Activated CD8-positive, alpha-beta memory T cell treated with anti-CD3 and anti-CD28 coated beads, Interleukin-2, amount 50 U/mL, for 24 hours (primary cell): ENCODE measurements around the gene AGMAT.

Experiments used
- DNase-seq: peaks from one replicate; pipeline ENCODE4 v3.0.0-alpha.2; 2020; ENCODE audit errors: extremely low read depth

The AGMAT gene

GRCh38 chr1:15584489-15585363, at the start of gene AGMAT:
Gene AGMAT (minus strand): TSS chr1:15585051. CDS start chr1:15584967, 84 bp downstream.
- no peak for DNase-seq

DNA sequence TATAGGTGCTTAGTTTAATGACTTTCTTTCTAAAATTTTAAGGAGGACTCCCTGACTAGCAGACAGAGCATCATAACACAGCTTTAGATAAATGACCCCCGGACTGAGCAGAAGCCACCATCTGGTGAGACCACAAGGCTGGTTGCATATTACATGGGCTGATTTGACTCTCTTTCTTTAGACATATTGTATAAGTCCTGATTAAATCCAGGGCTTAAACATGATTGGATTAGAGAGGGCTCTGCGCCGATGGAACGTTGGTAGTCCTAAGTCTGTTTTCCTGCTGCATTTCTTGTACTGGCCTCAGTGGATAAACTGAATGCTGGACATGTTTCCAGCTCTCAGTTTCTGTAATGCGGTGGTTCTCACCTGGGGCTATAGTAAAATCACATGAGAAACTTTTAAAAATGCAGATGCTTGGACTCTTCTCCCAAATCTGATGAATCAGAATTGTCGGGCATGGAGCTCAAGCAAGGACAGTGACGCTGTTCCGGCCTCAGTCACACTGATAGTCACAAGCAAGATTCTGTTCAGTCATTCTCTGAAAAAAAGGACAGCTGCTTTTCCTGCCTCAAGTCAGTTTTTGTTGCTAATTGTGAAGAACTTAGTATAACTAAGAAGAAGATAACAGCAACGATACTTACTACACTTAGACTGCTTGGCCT, 49.0 kb upstream of the AGMAT start:
- no peak for DNase-seq

- no peak for DNase-seq
These were observed 43.2 kb upstream of the AGMAT start for GRCh38 chr1:15628003-15628402.

DNA sequence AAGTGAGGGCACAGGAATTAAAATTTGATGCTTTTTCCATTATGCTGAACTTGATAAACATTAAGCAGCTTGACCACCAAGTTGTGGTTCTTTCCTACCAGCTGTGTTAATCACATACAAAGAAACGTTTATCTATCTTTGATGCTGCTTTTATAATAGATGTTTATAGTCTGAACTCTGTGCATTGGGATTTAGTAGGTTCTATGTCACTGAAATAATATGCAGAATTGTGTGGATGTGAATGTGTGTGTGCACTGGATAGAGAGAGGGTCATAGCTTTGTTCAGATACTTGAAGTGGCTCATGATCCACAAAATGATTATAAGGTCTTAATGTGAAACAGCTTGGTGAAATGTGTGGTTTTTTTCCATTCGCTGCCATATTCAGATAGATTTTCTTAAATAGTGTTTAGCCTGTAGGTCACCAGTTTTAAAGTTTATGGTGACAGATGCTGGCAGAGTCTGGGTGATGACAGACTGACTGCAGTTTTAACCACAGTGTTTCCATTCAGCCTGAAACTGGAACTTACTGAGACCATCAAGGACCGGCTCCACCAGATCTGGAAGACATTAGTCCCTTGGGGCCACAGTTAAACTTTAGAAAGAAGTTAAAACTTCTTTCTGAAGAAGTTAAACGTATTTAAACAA, 42.6 kb upstream of the AGMAT start:
- no peak for DNase-seq

GRCh38 chr1:15626269-15626950, 41.6 kb upstream of the AGMAT start:
- no peak for DNase-seq

DNA sequence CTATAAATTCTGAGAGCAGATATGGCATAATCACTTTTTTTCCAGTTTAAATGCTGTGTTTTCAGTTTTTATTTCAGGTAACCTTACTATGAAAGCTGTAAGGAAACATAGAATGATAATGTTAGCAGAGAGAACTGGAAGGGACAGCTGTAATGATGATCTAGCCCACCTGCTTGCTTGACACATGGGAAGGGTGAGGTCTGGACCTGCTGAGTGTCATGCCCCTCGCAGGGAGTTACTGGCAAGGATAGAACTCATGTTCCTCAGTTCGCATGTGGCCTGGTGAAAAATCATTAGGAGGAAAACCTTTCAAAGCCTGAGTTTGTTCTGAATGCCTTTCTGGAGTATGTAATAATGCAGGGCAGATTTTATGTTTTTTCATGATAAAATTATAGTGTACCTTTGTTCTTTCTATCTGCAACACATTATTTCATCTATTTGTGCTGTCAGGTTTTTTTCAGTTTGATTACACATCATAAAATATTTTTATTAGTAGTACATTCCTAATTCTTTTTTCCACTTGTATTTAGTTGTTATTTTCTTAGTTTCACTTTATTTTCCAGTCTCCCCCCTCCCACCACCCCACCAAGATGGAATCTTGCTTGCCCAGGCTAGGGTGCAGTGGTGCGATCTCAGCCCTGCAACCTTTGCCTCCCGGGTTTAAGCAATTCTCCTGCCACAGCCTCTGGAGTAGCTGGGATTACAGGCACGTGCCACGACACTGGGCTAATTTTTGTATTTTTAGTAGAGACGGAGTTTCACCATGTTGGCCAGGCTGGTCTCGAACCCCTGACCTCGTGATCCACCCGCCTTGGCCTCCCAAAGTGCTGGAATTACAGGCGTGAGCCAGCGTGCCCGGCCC, 40.4 kb upstream of the AGMAT start:
- DNase-seq = no peak

DNA sequence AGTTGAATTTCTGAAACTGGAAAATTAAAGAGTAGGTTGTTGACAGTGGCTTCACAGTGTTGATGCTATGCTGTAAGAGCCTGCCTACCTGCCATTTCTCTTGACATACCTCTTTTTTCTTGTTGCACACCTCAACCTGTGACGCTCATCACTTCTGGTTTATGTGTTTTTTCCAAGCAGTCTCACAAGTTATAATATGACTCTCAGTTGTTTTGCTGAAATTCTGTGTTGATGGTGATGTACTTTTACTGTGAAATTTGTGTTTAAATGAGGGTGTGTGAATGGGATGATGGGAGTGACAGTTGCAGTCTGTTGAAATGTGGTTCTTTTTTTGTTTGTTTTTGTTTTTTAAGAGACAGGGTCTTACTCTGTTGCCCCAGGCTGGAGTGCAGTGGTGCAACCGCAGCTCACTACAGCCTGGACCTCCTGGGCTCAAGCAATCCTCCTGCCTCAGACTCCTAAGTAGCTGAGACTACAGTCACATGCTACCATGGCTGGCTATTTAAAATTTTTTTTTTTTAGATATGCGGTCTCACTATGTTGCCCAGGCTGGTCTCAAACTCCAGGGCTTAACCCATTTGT, 39.4 kb upstream of the AGMAT start:
- DNase-seq = no peak

DNA sequence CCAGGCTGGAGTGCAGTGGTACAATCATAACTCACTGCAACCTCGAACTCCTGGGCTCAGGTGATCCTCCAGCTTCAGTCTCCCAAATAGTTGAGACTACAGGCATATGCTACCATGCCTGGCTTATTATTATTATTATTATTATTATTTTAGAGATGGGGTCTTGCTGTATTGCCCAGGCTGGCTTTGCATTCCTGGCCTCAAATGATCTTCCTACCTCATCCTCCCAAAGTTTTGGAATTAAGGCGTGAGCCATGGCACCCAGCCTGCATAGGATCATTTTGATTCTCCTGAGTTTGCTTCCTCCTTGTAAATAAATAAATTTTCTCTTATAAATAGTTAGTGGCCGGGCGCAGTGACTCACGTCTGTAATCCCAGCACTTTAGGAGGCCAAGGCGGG, 38.6 kb upstream of the AGMAT start:
- no peak for DNase-seq

DNA sequence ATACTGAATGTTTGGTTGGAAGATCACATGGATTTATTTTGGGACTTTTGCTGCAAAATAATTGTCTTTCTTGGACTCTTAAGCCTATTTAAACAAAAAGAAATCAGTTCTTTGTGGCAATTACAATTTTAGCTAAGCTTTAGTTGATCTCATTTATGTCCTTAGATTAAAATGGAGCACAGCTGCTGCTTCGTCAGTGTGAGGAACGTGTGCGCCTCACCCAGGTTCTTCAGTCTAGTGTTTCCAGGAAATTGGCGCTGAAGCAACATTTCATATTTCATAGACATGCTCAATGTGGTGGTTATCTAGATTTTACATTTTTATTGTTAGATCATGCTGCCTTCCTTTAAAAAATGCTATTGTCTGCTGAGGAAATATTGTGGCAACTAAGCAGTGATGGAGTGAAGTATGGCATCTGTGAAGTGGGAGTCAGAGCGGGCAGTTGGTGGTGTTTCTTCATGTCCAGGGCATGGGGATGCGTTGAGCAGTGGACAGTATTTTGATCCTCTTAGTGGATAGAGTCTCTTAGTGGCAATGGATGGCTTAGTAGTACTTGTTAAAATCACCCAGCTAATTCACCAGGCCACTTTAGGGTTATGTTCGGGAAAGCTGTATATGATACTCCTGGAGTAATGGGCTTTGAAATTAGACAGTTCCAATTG, 38.0 kb upstream of the AGMAT start:
- DNase-seq = no peak

- DNase-seq = no peak
These were observed 37.1 kb upstream of the AGMAT start for GRCh38 chr1:15621975-15622374.

DNA sequence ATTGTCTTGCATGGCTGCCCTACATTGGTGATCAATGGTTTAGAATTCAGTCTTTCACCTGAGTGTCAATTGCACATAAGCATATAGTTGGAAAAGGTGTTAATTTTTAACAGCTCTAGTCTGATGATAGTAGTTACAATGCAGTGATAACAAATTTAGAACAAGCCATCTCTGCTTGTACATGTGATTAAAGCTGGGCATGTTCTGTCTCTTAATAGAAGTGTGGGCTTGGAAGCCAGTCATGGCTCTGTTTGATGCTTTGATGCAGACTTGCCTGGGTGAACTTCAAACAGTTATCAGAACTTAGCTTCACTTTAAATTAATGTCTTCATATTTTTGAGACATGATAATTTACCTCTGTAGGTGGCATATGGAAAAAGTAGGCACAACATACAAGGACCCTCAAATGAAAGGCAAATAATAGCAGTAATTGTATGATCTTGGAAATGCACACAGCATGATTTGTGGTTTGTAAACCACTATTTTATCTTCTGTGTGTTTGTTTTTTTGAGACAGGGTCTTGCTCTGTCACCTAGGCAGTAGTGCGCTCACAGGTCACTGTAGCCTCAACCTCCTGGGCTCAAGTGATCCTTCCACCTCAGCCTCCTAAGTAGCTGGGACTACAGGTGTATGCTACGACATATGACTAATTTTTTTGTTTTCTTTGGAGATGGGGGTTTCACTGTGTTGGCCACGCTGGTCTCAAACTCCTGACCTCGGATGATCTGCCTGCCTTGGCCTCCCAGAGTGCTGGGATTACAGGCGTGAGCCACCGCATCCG, 36.2 kb upstream of the AGMAT start:
- no peak for DNase-seq

- no peak for DNase-seq
These were observed 35.3 kb upstream of the AGMAT start for GRCh38 chr1:15620155-15620545.

DNA sequence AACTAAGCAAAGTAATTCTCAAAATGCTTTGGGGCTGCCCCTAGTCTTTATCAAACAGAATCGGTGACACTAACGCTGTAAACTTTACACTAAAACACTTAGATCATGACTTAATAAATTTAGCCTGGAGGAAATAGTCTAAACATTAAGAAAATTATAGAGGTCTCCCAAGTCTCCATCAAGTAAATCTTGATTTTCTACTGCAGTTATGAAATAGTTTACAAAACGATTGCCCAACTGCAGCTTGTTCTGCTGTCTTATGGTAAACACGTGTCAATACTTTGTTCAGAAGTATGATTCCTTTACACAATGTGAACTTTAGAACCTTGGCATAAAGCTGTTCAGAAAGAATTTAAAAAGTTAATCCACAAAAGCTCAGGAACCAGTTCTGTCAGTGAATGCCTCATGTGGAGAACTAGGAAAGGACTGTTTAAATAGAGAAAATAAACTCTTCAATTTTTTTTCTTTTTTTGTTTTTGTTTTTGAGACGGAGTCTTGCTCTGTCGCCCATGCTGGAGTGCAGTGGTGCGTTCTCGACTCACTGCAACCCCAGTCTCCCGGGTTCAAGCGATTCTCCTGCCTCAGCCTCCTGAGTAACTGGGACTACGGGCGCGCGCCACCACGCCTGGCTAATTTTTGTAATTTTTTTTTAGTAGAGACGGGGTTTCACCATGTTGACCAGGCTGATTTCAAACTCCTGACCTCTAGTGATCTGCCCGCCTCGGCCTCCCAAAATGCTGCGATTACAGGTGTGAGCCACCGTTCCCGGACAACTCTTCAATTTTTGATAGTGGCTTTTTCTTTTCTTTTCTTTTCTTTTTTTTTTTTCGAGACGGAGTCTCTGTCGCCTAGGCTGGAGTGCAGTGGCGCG, 34.0 kb upstream of the AGMAT start:
- DNase-seq = no peak

DNA sequence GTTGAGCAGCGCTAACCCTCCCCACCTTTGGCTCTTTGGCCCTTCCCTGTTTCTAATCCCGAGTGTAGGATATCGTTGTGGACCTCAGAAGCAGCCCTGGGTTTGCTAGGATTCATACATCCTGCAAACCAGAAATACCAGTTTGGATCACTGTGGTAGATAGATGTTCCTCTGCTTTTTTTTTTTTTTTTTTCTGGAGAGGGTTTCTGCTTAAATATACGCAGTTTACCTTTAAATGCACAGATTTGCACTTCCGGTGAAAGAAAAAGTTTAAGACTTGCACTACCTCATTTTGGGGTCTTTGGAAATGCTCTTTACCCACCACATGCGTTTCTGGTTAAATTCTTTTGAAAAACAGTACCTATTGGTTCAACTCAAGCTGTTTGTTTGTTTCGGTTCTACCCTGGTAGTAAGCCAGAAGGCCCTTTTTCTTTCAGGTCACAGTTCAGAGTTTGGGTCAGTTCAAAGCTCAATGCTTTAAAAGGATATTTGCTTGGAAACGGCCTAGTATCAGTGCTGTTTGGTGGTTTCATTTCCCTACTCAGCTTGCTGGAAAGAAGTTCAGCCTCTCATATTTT, 33.3 kb upstream of the AGMAT start:
- no peak for DNase-seq

- peak; percentile 76 for DNase-seq
These were observed 32.6 kb upstream of the AGMAT start, which contains the start of gene DDI2 for GRCh38 chr1:15617173-15618076. Gene DDI2 (plus strand): TSS chr1:15617458. CDS start chr1:15617671, 213 bp downstream.

GRCh38 chr1:15616373-15617172, 31.7 kb upstream of the AGMAT start:
- DNase-seq = no peak
